CD4-positive, alpha-beta T cell treated with Interleukin-15 for 4 hours (primary cell): ENCODE data around the gene TUBB1.
"Not testable (repeated sequence)": the region's sequence is repeated elsewhere in the genome, so short reads cannot be mapped to it uniquely, and the experiment has no call there.

Experiments
- DNase-seq: peaks from one replicate; pipeline ENCODE4 v3.0.0-alpha.2; 2020; ENCODE audit warnings: low spot score

The TUBB1 gene

GRCh38 chr20:59020938-59021551 lies 1.8 kb downstream of the TUBB1 start:
- no peak for DNase-seq

DNA sequence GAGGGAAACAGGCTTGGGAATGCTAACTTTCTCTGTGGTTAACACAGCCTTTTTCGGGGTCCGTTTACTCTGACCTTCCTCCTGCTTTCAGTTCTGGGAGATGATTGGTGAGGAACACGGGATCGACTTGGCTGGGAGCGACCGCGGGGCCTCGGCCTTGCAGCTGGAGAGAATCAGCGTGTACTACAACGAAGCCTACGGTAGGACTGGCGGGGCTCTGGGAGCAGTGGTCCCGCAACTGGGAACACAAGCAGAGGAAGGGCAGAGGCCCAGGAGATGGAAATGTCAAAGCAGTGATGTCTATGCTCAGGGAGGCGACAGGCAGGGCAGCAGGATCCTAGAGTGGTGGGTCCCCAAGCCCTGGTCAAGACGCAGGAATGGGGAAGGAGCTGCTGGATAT lies 3.5 kb downstream of the TUBB1 start:
- no peak for DNase-seq

DNA sequence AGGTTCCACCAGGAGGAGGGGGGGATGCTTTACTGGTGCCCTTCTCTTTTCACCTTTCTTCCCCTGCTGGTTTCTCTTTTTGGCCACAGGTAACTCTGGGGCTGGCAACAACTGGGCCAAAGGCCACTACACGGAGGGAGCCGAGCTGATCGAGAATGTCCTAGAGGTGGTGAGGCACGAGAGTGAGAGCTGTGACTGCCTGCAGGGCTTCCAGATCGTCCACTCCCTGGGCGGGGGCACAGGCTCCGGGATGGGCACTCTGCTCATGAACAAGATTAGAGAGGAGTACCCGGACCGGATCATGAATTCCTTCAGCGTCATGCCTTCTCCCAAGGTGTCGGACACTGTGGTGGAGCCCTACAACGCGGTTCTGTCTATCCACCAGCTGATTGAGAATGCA lies 4.4 kb downstream of the TUBB1 start:
- no peak for DNase-seq

DNA sequence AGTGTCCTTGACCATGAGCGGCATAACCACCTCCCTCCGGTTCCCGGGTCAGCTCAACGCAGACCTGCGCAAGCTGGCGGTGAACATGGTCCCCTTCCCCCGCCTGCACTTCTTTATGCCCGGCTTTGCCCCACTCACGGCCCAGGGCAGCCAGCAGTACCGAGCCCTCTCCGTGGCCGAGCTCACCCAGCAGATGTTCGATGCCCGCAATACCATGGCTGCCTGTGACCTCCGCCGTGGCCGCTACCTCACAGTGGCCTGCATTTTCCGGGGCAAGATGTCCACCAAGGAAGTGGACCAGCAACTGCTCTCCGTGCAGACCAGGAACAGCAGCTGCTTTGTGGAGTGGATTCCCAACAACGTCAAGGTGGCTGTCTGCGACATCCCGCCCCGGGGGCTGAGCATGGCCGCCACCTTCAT lies 4.9 kb downstream of the TUBB1 start:
- no peak for DNase-seq

GRCh38 chr20:59025086-59025485 lies 5.9 kb downstream of the TUBB1 start:
- no peak for DNase-seq

DNA sequence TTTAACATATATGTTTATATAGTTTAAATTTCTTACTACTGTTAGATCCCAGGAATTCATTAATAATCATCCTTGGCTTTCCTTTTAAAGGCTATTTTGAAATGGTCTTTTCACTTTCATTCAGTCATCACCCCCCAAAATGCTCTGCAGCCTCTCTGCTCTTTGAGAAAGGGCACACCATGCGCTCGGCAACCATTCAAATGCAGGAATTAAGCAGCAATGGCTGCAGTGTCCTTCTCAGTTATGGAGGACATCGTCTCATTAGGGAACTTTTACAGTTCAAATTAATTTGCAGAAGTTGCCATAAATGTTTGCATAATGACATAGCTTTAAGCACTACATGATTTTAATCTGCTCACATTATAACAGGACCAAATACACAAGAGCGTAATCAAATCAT lies 6.3 kb downstream of the TUBB1 start:
- DNase-seq, result no peak

- no peak for DNase-seq
These were observed 7.9 kb downstream of the TUBB1 start for GRCh38 chr20:59026904-59027740.

DNA sequence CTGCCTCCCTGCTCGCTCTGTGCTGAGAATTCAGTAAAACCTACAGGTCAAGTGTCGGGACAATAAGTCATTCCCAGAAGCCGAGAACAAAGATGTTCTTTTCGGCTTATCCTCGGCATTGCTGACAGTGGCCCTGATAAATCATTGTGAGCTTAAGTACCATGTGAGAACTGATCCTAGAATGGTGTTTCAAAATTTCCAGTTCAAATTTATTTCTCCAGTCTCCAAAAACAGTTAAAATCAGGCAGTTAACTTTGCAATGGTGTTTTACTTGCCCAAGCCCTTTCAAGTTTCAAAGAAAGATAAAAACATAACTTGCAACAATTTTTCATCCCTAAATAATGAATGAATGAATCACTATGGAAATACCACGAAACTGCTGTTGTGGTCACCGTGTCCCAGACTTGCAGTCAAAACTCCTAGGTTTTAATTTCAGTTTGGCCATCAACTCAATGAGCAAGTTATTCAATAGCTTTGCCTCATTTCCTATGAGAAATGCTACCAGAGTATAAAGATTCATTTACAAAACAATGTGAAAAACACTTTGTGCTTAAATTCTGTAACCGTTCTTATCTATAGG lies 8.6 kb downstream of the TUBB1 start:
- no peak for DNase-seq

DNA sequence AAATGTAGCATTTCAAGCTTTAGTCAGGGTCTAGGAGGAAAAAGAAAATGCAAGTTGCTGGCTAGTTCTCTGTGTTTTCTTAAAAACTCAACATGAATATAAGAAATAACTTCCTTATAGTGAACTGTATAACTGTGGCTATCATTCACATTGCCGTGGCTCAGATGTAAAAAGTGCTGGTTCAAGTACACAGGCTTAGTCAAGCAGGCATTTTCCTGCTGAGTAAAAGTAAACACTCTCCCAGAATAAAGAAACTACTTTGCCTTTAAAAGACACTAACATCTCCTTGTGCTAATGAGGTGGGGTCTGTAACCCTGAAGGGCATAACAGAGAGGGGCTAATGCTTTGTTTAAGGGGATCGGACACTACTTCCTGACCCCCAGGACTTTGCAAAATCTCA lies 9.6 kb downstream of the TUBB1 start:
- no peak for DNase-seq

DNA sequence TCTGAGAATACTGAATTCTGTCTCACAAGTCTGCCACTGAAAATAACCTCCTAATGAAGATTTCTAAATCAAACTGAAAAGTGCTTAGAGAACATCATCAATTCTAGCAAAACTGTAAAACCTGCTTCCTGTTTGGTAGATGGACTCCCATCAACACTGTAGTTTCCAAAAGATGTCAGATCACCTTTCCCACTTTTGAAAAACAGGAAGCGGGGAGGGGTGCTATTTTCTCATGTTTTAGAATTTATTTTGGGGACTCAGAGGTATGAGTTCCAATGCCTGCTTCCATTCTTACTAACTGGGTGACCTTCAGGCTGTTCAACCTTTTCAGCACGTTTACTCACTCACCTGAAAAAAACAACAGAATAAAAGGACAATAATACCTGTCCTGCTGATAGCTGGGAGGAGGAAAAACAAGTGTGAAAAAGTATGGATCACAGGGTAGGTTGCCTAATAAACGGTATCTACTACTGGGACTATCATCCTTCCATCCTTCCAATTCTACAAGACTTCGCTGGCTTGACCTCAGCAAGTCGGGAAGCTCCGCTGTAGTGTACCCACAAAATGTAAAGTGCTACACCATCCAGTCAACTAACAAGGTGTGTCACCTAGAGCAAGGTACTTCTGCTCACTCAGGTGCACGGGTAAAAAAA lies 11.8 kb downstream of the TUBB1 start:
- DNase-seq, result no peak

GRCh38 chr20:59031564-59032022 lies 12.4 kb downstream of the TUBB1 start:
- DNase-seq, result peak; percentile 48

DNA sequence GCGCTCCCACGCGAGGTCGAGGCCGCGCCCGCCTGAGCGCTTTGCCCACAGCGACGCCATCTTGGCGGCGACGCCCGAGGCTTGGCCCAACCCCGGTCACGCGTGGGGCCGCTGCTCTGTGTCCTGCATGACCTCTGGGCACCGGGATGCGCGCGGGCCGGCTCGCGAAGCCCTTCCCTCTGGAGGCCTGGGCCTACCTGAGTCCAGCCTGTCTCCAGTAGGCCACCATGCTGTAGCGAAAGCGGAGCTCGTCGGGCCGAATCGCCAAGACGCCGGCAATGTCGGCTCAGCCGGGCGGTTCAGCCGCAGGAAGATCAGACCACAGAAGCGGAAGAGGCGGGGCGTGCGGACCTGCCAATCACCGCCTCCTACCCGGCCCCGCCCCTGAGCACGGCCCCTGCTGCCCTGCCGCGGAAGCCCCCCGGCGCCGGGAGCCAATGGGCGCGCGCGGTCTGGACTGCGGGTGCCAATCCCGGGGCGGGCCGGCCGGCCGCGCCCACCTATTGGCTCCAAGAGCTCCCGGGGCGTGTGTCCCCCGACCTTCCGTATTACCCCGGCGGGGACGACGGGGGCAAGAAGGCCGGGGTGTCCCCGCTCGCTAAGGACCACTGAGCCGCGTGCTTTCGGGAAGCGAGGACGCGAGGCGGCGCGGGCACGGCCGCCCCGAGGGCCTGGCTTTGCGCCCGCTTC lies 12.9 kb downstream of the TUBB1 start, which contains the start of gene ATP5F1E:
TSS of gene ATP5F1E (minus strand) at position 313 of the 690 bp plus-strand sequence. CDS start at position 229, 84 bp downstream.
- DNase-seq, result peak; percentile 96

DNA sequence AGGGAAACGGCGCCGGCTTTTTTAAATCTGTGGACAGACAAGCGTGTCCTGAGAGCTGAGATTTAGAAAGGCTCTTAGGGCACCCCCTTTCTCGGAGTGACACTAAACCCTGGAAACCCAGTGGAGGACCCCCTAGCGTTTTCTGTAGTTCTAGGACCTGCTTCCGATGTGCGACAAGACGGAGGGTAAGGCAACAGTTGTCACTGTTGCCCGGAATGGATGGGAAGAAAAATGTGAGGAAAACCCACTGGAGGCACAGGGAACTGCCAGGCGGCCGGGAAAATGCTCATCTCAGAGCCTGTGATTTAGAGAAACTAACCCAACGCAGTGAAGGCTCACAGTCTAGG lies 13.5 kb downstream of the TUBB1 start:
- DNase-seq, result no peak

GRCh38 chr20:59033093-59033492 lies 13.9 kb downstream of the TUBB1 start:
- no peak for DNase-seq

- DNase-seq, result no peak
These were observed 14.5 kb downstream of the TUBB1 start for GRCh38 chr20:59033616-59034165.

- no peak for DNase-seq
These were observed 16.2 kb downstream of the TUBB1 start for GRCh38 chr20:59035381-59035780.

- DNase-seq, result no peak
These were observed 18.2 kb downstream of the TUBB1 start for GRCh38 chr20:59037386-59037785.

DNA sequence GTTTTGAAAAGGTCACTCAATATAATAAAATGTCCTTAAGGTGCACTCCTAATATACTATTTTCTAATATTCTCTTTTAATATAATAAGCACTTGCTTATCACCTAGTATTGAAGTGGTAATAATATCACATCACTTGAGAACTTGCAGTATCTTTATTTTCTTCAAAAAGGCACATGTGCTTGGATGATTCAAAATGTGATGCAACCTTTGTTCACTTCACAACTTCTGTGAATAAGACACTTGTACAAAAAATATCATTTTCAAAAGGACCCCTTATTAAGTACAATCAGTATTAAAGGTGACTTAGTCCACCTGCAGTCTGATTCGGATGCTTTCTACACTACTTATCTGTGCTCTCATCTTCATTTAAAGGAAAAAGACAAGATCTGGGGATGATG lies 20.0 kb downstream of the TUBB1 start:
- DNase-seq, result no peak

DNA sequence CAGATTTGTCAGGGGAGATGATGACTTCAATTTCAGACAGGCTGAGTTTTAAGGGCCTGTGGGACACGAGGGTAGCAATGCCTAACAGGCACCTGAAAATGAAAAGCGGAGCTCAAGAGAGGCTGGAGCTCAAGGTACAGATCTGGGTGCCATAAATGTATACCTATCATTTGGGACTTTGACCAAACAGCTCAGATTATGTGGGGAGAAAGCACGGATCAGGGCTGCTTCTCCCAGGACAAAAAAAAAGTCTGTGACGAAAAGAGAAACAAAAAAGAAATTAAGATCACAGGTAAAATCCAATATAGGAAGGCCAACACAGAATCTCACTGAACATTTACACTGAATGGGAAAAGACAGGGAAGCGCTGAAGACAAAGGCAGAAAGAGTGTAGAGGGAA lies 21.4 kb downstream of the TUBB1 start:
- DNase-seq, result no peak

DNA sequence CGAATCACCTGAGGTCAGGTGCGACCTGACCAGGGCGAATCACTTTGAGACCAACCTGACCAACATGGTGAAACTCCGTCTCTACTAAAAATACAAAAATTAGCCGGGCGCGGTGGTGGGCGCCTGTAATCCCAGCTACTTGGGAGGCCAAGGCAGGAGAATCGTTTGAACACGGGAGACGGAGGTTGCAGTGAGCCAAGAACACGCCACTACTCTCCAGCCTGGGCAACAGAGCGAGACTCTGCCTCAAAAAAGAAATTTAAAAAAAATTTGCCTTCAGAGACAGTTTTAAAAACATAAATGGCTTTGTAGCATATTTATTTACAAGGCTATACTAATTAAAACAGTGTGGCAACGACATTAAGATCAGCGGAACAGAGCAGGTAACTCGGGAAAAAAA lies 22.3 kb downstream of the TUBB1 start:
- not testable (repeated sequence) for DNase-seq

DNA sequence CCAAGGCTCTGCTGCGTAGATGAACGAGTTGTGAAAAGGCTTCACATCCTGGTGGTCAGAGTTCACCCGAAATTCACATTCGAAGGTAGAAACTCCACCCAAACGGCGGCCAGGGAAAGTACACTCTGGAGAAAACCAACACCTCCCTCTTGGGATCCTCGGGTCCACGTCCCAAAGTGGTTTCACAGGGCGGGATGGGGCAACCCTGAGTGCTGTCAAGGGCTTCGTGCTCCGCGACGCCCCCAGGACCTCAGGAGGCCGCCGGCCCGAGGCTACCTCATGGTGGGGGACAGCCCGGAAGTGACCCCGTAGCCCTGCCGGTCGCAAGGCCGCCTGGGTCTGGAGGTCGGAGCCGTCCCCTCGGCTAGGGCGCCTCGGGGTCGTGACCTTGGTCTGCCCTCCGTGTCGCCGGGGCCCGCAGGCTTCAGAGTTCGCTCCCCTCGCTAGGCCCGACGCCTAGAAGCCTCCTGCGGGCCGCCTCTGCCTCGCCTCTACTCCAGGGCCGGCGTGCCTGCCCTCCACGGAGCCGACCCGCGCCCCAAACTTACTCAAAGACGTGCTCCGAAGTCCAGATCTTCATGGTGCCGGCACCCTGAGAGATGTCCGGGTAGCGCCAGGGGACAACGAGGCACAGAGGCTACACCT lies 23.0 kb downstream of the TUBB1 start, which contains the start of gene PRELID3B:
TSS of gene PRELID3B (minus strand) at position 636 of the 645 bp plus-strand sequence. CDS start at position 580, 56 bp downstream.
- DNase-seq, result peak; percentile 7
